CD4-positive, alpha-beta T cell (primary cell): Measurements from ENCODE around the gene SLC23A2. TPM values are rescaled to one million over a fixed set of nuclear protein-coding genes. Genes with fewer than 3 reads are reported as not detected.

Experiments used
- ATAC-seq: fragments of 200-7000 bp; cut with Tn5 transposase; one replicate; pipeline ENCODE4 v1.10.0; 2022; ENCODE audit warnings: mild to moderate bottlenecking; ENCODE audit not compliant: poor library complexity
- CTCF ChIA-PET: fragments of 350-600 bp; sonication (Branson Sonifier 250); formaldehyde crosslinking; loops from one replicate; lab custom pipeline; 2021; ENCODE audit warnings: antibody characterized with exemption, inconsistent platforms; lab: Charles Lee
- POLR2A ChIA-PET: fragments of 350-600 bp; sonication (Branson Sonifier 250); formaldehyde crosslinking; loops from one replicate; lab custom pipeline; 2021; ENCODE audit warnings: antibody characterized with exemption, inconsistent platforms; lab: Charles Lee
- DNase-seq, 14 experiments: peaks; one replicate each; pipeline ENCODE4 v3.0.0-alpha.2; 2013 to 2020; ENCODE audit warnings: mixed read lengths in 2 of 14
- H3K27ac ChIP-seq, 2 donors: one replicate each; pipeline versions ENCODE4 v1.5.1 to v1.7.0; 2013; ENCODE audit warnings: low read length in 2 of 2, low read depth in 1 of 2, mild to moderate bottlenecking in 1 of 2
- H3K27me3 ChIP-seq, 2 experiments: 1 replicate in 1 of 2; 2 replicates in 1 of 2; pipeline versions ENCODE4 v1.6.1 to v1.7.0; 2013; ENCODE audit warnings: low read length in 2 of 2, control low read depth in 1 of 2, mild to moderate bottlenecking in 1 of 2, moderate library complexity in 1 of 2; ENCODE audit not compliant: insufficient read depth in 2 of 2, control insufficient read depth in 1 of 2
- H3K36me3 ChIP-seq: one replicate; pipeline ENCODE4 v1.6.1; 2013; ENCODE audit warnings: low read length, control low read depth; ENCODE audit not compliant: insufficient read depth
- H3K4me1 ChIP-seq: one replicate; pipeline ENCODE4 v1.6.1; 2013; ENCODE audit warnings: low read length, control low read depth; ENCODE audit not compliant: insufficient read depth
- H3K4me3 ChIP-seq: one replicate; pipeline ENCODE4 v1.5.1; 2013; ENCODE audit warnings: mild to moderate bottlenecking, low read length, moderate library complexity
- H3K9me3 ChIP-seq, 2 experiments: 1 replicate in 1 of 2; 2 replicates in 1 of 2; pipeline versions ENCODE4 v1.6.1 to v1.7.0; 2013; ENCODE audit warnings: low read length in 2 of 2, mild to moderate bottlenecking in 2 of 2, control low read depth in 1 of 2, moderate library complexity in 1 of 2; ENCODE audit not compliant: control insufficient read depth in 1 of 2, insufficient read depth in 1 of 2
- H3K27ac Mint-ChIP-seq: one replicate; pipeline ENCODE4 v1.8.0; 2020; ENCODE audit warnings: mixed read lengths
- H3K27me3 Mint-ChIP-seq: one replicate; pipeline ENCODE4 v1.8.0; 2021; ENCODE audit warnings: mixed read lengths
- H3K36me3 Mint-ChIP-seq: one replicate; pipeline ENCODE4 v1.8.0; 2021; ENCODE audit warnings: low read depth, mixed read lengths
- H3K4me1 Mint-ChIP-seq: one replicate; pipeline ENCODE4 v1.8.0; 2021; ENCODE audit warnings: low read depth, mixed read lengths
- H3K4me3 Mint-ChIP-seq: one replicate; pipeline ENCODE4 v1.8.0; 2020; ENCODE audit warnings: mild to moderate bottlenecking, mixed read lengths
- H3K9me3 Mint-ChIP-seq: one replicate; pipeline ENCODE4 v1.8.0; 2020; ENCODE audit warnings: mixed read lengths
- intact Hi-C, 2 experiments: fragments of 100-400 bp; cut with DNase I in 1 of 2; cut with micrococcal nuclease in 1 of 2; formaldehyde crosslinking; loops; one replicate each; pipeline versions ENCODE4 v1.15.1 to v1.9.0; 2023 to 2025; cut with DNase I, micrococcal nuclease
- total RNA-seq, 174 experiments: library from RNA in 2 of 174; stranded (reverse) in 2 of 174; gene quantifications; one replicate each; pipeline ENCODE4 v1.2.3 and lab custom pipeline; 2021 to 2026
- TF ChIP-seq, protein P1 (sequence below): fragments of 200-600 bp; IDR thresholded peaks from one replicate; pipeline ENCODE4 v1.8.0; 2022; ENCODE audit warnings: antibody characterized with exemption, mild to moderate bottlenecking

SLC23A2 gene
- total RNA-seq, 2 experiments from 2014 or later: 22.8 to 23.0 TPM

DNA sequence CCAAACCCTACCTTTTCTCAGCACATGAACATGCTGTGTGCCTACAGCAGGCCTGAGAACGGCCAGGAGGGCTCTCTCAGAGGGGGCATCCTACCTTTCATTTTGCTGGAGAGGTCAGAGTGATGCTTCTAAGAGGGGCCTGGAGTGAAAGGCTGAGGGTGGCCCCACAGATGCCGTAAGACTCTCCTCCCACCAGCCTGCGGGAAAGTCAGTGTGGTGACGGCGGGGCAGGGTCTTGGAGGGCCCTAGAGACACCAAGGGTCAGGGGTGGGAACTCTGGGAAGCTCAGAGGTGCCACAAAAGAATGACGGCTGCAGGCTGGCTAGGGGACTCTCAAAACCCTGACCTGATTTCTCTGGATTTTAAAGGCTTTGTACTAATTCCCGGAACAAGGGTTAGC is 107.6 kb downstream of the SLC23A2 start:
- intact Hi-C loops: no loop called here
- Mint-ChIP-seq H3K27ac (no peak overlapping the region), H3K9me3 (no peaks in the 10 kb centered on the region), H3K27me3 (no peaks in the 10 kb centered on the region), H3K4me3 (no peak overlapping the region), H3K4me1 (peaks cover 7% of the 10 kb centered on the region), H3K36me3 (peaks cover 56% of the 10 kb centered on the region)
- DNase-seq (no peak), ATAC-seq (no peak)
- H3K27ac ChIP-seq: no peak overlapping the region
- H3K27me3 ChIP-seq: no peaks in the 10 kb centered on the region
- no peaks in the 10 kb centered on the region for H3K4me1 ChIP-seq
- no peaks in the 10 kb centered on the region for H3K9me3 ChIP-seq
- ChIA-PET POLR2A (no interaction called here), CTCF (no interaction called here)
- H3K4me3 ChIP-seq: no peak overlapping the region
- TF ChIP-seq, protein P1, sequence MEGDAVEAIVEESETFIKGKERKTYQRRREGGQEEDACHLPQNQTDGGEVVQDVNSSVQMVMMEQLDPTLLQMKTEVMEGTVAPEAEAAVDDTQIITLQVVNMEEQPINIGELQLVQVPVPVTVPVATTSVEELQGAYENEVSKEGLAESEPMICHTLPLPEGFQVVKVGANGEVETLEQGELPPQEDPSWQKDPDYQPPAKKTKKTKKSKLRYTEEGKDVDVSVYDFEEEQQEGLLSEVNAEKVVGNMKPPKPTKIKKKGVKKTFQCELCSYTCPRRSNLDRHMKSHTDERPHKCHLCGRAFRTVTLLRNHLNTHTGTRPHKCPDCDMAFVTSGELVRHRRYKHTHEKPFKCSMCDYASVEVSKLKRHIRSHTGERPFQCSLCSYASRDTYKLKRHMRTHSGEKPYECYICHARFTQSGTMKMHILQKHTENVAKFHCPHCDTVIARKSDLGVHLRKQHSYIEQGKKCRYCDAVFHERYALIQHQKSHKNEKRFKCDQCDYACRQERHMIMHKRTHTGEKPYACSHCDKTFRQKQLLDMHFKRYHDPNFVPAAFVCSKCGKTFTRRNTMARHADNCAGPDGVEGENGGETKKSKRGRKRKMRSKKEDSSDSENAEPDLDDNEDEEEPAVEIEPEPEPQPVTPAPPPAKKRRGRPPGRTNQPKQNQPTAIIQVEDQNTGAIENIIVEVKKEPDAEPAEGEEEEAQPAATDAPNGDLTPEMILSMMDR: no peak
- peaks cover 27% of the 10 kb centered on the region for H3K36me3 ChIP-seq

DNA sequence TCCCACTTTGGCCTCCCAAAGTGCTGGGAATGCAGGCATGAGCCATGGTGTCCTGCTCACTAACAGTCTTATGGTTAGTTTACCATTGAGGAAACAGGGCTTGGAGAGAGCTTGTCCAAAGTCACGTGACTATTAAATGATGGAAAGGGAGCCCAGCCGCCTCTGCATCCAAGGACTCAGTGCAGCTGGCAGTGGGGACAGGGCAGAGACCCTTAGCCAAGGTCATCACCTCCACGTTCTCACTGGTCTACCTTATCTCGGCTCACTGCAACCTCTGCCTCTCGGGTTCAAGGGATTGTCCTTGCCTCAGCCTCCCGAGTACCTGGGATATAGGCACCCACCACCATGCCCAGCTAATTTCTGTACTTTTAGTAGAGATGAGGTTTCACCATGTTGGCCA is 109.3 kb downstream of the SLC23A2 start:
- TF ChIP-seq, protein P1: no peak
- H3K36me3 ChIP-seq: peaks cover 25% of the 10 kb centered on the region
- intact Hi-C loops: no loop called here
- ATAC-seq: no peak
- H3K36me3 Mint-ChIP-seq: peaks cover 61% of the 10 kb centered on the region
- no peak overlapping the region for H3K4me3 Mint-ChIP-seq
- ChIA-PET CTCF (interaction anchor here (0.8 kb wide), 1 partner anchor 20 kb away, joined by 3 read pairs; no protein-coding TSS in a partner anchor), POLR2A (no interaction called here)
- H3K4me1 ChIP-seq: no peaks in the 10 kb centered on the region
- no peaks in the 10 kb centered on the region for H3K9me3 Mint-ChIP-seq
- H3K27ac ChIP-seq: no peak overlapping the region
- no peaks in the 10 kb centered on the region for H3K9me3 ChIP-seq
- no peak for DNase-seq
- no peaks in the 10 kb centered on the region for H3K27me3 ChIP-seq
- no peak overlapping the region for H3K27ac Mint-ChIP-seq
- no peak overlapping the region for H3K4me3 ChIP-seq
- peaks cover 7% of the 10 kb centered on the region for H3K4me1 Mint-ChIP-seq
- no peaks in the 10 kb centered on the region for H3K27me3 Mint-ChIP-seq

DNA sequence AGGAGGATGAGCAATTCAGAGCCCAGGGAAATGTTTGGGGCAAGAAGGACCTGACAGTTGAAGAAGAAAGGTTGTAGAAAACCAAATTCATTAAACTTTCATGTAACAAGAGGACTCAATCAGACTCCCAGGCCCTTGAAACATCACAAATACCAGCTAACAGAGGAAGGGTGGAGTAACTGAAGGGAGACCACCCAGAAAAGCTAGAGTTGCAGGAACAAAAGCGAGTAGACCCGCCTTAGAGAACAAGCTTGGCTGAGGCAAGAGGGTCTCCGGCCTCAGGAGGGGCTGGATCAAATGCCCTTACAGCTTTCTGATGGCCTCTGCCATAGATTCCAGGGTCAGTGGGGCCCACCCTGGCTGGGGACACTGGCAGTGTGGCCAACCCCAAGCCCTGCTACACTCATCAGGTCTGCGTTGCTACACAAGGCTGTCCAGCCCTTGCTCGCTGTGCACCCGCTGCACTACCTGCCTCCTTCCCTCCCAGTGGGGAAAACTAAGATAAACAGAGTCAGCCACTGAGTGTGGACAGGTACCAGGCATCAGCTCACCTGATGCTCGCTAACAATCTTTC is 110.0 kb downstream of the SLC23A2 start:
- H3K4me1 Mint-ChIP-seq: peaks cover 7% of the 10 kb centered on the region
- H3K4me1 ChIP-seq: no peaks in the 10 kb centered on the region
- H3K36me3 ChIP-seq: peaks cover 22% of the 10 kb centered on the region
- ATAC-seq: no peak
- TF ChIP-seq, protein P1: no peak
- ChIA-PET CTCF (interaction anchor here (0.8 kb wide), 1 partner anchor 21 kb away, joined by 3 read pairs; no protein-coding TSS in a partner anchor), POLR2A (no interaction called here)
- intact Hi-C loops: no loop called here
- no peaks in the 10 kb centered on the region for H3K9me3 ChIP-seq
- H3K9me3 Mint-ChIP-seq: no peaks in the 10 kb centered on the region
- no peak overlapping the region for H3K27ac ChIP-seq
- no peaks in the 10 kb centered on the region for H3K27me3 Mint-ChIP-seq
- no peak overlapping the region for H3K27ac Mint-ChIP-seq
- H3K4me3 Mint-ChIP-seq: no peak overlapping the region
- H3K4me3 ChIP-seq: no peak overlapping the region
- H3K36me3 Mint-ChIP-seq: peaks cover 59% of the 10 kb centered on the region
- no peak for DNase-seq
- H3K27me3 ChIP-seq: no peaks in the 10 kb centered on the region
